H7 (cell line): ENCODE data around the gene CCL7. TPM values are rescaled to one million over a fixed set of nuclear protein-coding genes. Genes with fewer than 3 reads are reported as not detected.

Experiments used
- DNase-seq: peaks from one replicate; pipeline ENCODE4 v3.0.0; 2012
- H3K27me3 ChIP-seq: 2 replicates; pipeline ENCODE4 v1.6.0; 2011; ENCODE audit warnings: mild to moderate bottlenecking, low read length; ENCODE audit not compliant: control insufficient read depth, insufficient read depth
- H3K36me3 ChIP-seq: replicated peaks from 2 replicates; pipeline ENCODE4 v1.5.1; 2011; ENCODE audit warnings: low read length; ENCODE audit not compliant: control insufficient read depth, insufficient read depth
- H3K4me3 ChIP-seq: 2 replicates; pipeline ENCODE4 v1.5.1; 2011; ENCODE audit warnings: low read depth, mild to moderate bottlenecking, control low read depth, low read length, moderate library complexity; ENCODE audit not compliant: insufficient read depth
- total RNA-seq: library from RNA; depleted of rRNA; stranded (reverse); fragments of >200 nt; shearing (Covaris generic); gene quantifications from 2 replicates; pipeline ENCODE4 v1.2.3, GENCODE V29; 2014

CCL7 gene
- total RNA-seq, 1 experiment from 2014 or later = not detected

DNA sequence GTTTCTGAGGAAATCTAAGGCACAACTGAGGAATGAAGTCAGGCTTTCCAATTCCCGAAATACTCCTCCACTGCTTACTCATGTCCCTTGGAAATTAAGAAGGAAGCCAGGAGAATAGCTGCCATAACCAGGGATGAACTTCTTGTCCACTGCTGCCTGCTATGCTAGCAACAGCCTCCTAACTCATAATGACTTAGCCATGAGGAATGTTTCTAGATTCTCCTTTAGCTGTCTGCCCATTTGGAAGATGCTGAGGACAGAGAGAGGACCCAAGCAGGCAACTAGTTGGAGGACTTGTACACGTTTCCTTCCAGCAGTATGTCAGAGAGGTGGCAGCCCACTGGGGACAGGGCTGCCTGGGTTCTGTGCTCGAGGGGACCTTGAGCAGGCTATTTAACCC lies 15.9 kb upstream of the CCL7 start:
- Histone ChIP-seq H3K27me3 (no peaks in the 10 kb centered on the region), H3K4me3 (no peak overlapping the region), H3K36me3 (no peaks in the 10 kb centered on the region)
- no peak for DNase-seq

GRCh38 chr17:34254651-34255380 lies 15.2 kb upstream of the CCL7 start, which contains the start of gene CCL2:
TSS of gene CCL2 (plus strand) at chr17:34255285. CDS start at chr17:34255350, 65 bp downstream.
- peak within 1 kb of the TSS; percentile 19 for H3K4me3 ChIP-seq
- no peaks in the 10 kb centered on the region for H3K27me3 ChIP-seq
- DNase-seq = peak; percentile 52
- H3K36me3 ChIP-seq = no peaks in the 10 kb centered on the region

- Histone ChIP-seq H3K4me3 (peak overlapping the region; percentile 19), H3K27me3 (no peaks in the 10 kb centered on the region), H3K36me3 (no peaks in the 10 kb centered on the region)
- DNase-seq = no peak
Measured at GRCh38 chr17:34255381-34255732, 14.7 kb upstream of the CCL7 start.

DNA sequence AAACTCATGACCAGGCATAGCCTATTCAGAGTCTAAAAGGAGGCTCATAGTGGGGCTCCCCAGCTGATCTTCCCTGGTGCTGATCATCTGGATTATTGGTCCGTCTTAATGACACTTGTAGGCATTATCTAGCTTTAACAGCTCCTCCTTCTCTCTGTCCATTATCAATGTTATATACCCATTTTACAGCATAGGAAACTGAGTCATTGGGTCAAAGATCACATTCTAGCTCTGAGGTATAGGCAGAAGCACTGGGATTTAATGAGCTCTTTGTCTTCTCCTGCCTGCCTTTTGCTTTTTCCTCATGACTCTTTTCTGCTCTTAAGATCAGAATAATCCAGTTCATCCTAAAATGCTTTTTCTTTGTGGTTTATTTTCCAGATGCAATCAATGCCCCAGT lies 14.2 kb upstream of the CCL7 start:
- no peak for DNase-seq
- H3K27me3 ChIP-seq = no peaks in the 10 kb centered on the region
- peak overlapping the region; percentile 19; the same call in 1 of the 2 replicates for H3K4me3 ChIP-seq
- H3K36me3 ChIP-seq = no peaks in the 10 kb centered on the region

- Histone ChIP-seq H3K4me3 (no peak overlapping the region), H3K27me3 (no peaks in the 10 kb centered on the region), H3K36me3 (no peaks in the 10 kb centered on the region)
- DNase-seq = no peak
Measured at GRCh38 chr17:34257299-34257985, 12.6 kb upstream of the CCL7 start.

GRCh38 chr17:34257986-34258326 lies 12.1 kb upstream of the CCL7 start:
- Histone ChIP-seq H3K4me3 (no peak overlapping the region), H3K27me3 (no peaks in the 10 kb centered on the region), H3K36me3 (no peaks in the 10 kb centered on the region)
- no peak for DNase-seq

GRCh38 chr17:34259146-34259545 lies 10.9 kb upstream of the CCL7 start:
- DNase-seq = no peak
- Histone ChIP-seq H3K27me3 (no peaks in the 10 kb centered on the region), H3K4me3 (no peak overlapping the region), H3K36me3 (no peaks in the 10 kb centered on the region)

DNA sequence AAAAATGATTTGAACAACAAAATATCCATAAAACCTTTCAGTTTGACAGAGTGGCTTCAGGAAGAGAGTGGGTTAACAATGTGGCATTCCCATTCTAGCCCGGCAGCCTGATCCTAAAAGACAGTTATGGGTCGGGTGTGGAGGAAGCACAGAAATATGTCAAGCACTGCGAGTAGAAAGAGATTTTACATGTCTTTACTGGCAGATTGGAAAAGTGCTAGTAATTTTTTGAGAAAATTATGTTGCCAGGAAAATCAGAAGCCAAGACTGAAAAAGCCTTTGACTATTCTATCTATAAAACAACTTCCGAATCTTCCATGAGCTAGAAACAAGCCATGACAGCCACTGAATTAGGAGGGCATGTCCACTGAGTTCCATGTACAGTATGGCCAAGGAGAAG lies 9.2 kb upstream of the CCL7 start:
- DNase-seq = no peak
- Histone ChIP-seq H3K4me3 (no peak overlapping the region), H3K36me3 (no peaks in the 10 kb centered on the region), H3K27me3 (no peaks in the 10 kb centered on the region)

DNA sequence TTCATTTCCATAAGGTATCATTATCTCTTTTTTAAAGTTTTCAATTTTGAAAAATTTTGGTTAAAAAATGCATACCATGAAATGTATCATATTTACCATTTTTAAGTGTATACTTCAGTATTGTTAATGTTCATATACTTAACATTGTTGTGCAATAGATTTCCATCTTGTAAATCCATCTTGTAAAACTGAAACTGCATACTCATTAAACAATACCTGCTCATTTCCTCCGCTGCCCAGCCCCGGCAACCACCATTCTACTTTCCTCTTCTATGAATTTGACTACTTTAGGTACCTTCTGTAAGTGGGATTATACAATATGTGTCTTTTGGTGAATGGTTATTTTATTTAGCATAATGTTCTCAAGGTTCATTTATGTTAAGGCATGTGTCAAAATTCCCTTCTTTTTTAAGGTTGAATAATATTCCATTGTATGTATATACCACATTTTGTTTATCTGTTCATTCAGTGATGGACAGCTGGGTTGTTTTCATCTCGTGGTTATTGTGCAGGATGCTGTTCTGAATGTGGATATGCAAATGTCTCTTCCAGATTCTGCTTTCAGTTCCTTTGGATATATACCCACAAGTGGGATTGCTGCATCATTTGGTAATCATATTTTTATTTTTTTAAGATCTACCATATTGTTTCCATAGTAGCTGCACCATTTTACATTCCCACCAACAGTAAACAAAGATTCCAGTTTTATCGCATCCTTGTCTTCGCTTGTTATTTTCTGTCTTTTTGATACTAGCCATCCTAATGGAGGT lies 8.3 kb upstream of the CCL7 start:
- Histone ChIP-seq H3K36me3 (no peaks in the 10 kb centered on the region), H3K4me3 (no peak overlapping the region), H3K27me3 (no peaks in the 10 kb centered on the region; the same call in 1 of the 2 replicates)
- DNase-seq = no peak

DNA sequence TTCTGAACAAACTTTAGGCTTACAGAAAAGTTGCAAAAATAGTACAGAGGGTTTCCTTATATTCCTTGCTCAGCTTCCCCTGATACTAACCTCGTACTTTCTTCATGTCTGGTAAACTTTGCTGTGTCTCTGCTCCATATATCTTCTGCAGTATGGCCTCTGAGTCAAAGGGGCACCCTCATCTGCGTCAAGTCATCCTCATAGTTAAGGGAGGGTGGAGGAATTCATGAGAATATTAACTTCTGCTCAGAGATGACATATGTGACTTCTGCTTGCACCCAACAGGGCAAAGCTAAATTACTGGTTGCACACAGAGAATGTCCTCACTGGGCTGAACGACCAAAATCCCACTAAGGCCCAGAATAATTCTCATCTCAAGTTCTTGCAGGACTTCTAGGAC lies 4.3 kb upstream of the CCL7 start:
- DNase-seq = no peak
- H3K27me3 ChIP-seq = peaks cover under 1% of the 10 kb centered on the region; the same call in 1 of the 2 replicates
- H3K4me3 ChIP-seq = no peak overlapping the region
- no peaks in the 10 kb centered on the region for H3K36me3 ChIP-seq

DNA sequence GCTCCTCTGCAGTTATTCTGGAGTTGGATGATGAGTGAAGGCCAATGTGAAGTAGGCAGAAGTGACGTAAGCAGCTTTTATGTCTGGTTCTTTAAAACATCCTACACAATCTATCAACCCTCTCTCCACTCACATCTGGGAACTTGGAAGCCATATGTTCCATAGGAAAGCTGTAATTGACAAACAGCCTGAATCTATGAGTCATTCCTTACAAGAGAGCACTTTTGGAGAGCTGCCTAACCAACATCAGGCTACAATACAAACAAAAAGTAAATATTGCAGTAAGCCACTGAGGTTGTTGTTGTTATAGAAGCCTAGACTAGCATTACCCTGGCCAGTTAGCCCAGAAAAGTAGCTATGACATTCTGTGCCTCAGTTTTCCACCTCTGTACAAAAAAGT lies 5.9 kb downstream of the CCL7 start:
- no peak for DNase-seq
- Histone ChIP-seq H3K36me3 (no peaks in the 10 kb centered on the region), H3K4me3 (no peak overlapping the region)

DNA sequence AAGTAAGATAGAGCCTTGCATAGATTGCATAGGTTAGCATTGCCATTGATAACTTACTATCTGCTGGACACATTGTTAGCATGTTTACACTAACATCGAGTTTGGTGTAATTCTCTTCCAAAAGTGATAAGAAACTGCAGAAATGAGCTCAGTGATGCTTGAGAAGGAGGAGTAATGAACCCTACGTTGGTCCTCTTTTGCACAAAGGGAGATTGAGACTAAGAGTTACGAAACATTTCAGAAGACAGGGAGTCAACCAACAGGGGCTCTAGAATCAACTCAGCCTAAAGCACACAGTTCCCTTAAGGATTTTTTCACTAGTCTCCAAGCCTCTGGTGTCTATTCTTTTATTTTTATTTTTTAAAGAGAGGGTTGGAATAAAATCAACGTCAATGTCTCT lies 6.8 kb downstream of the CCL7 start:
- H3K27me3 ChIP-seq = no peaks in the 10 kb centered on the region
- no peak for DNase-seq
- H3K4me3 ChIP-seq = no peak overlapping the region
- no peaks in the 10 kb centered on the region for H3K36me3 ChIP-seq

More for the DNA sequence above, 5.9 kb downstream of the CCL7 start:
- H3K27me3 ChIP-seq = no peaks in the 10 kb centered on the region; the same call in 1 of the 2 replicates

DNA sequence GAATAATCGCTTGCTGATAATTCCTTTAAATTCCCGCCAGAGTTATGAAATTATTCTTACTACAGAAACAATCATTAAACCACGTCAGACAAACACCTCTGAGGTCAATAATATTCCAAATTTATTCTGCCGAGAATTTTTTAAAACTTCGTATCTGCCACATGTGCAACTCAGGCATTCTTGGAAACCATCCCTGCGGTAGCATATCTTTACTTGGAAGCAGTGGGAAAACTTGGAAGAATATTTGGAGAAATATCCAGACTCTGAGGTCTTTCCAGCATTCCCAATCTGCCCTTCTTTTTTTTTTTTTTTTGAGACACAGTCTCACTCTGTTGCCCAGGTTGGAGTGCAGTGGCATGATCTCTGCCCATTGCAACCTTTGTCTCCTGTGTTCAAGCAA lies 13.6 kb downstream of the CCL7 start:
- no peak for DNase-seq
- H3K27me3 ChIP-seq = no peaks in the 10 kb centered on the region; the same call in 1 of the 2 replicates
- no peak overlapping the region for H3K4me3 ChIP-seq

GRCh38 chr17:34285286-34285792 lies 15.3 kb downstream of the CCL7 start, which contains the start of gene CCL11:
TSS of gene CCL11 (plus strand) at chr17:34285742. CDS start at chr17:34285809, 67 bp downstream.
- no peak within 1 kb of the TSS for H3K4me3 ChIP-seq
- DNase-seq = no peak
- no peaks in the 10 kb centered on the region for H3K36me3 ChIP-seq
- H3K27me3 ChIP-seq = no peaks in the 10 kb centered on the region; the same call in 1 of the 2 replicates

More for the DNA sequence above, 13.6 kb downstream of the CCL7 start:
- H3K36me3 ChIP-seq = no peaks in the 10 kb centered on the region
